NCI-H2196 (cell line): ENCODE measurements around the gene VSTM2A.

Experiments
- DNase-seq: peaks from one replicate; lab custom pipeline; 2025; ENCODE audit not compliant: unreplicated experiment; lab: John Stamatoyannopoulos, UW

VSTM2A gene

GRCh38 chr7:54615537-54615936 lies 73.4 kb downstream of the VSTM2A start:
- DNase-seq = no peak
